Muscle layer of duodenum (tissue), 2 donors: Measurements from ENCODE around the gene PSTPIP2.
"Not testable (repeated sequence)": the region's sequence is repeated elsewhere in the genome, so short reads cannot be mapped to it uniquely, and the experiment has no call there.

ENCODE experiments used
- H3K27ac ChIP-seq: one replicate; pipeline ENCODE4 v1.7.0; 2013; ENCODE audit warnings: mild to moderate bottlenecking, low read length
- H3K27me3 ChIP-seq: one replicate; pipeline ENCODE4 v1.7.0; 2013; ENCODE audit warnings: low read depth, mild to moderate bottlenecking, control low read depth, low read length
- H3K36me3 ChIP-seq, 2 donors: one replicate each; pipeline ENCODE4 v1.7.0; 2013; ENCODE audit warnings: low read length in 2 of 2, control low read depth in 1 of 2, mild to moderate bottlenecking in 1 of 2; ENCODE audit not compliant: insufficient read depth in 2 of 2, control insufficient read depth in 1 of 2
- H3K4me1 ChIP-seq, 2 donors: one replicate each; pipeline ENCODE4 v1.7.0; 2013; ENCODE audit warnings: low read length in 2 of 2, mild to moderate bottlenecking in 2 of 2, control low read depth in 1 of 2, moderate library complexity in 1 of 2; ENCODE audit not compliant: insufficient read depth in 2 of 2, control insufficient read depth in 1 of 2
- H3K4me3 ChIP-seq, 2 donors: one replicate each; pipeline ENCODE4 v1.7.0; 2013; ENCODE audit warnings: low read length in 2 of 2, low read depth in 1 of 2, mild to moderate bottlenecking in 1 of 2
- H3K9me3 ChIP-seq, 2 donors: one replicate each; pipeline ENCODE4 v1.7.0; 2013; ENCODE audit warnings: low read length in 2 of 2, control low read depth in 1 of 2, mild to moderate bottlenecking in 1 of 2; ENCODE audit not compliant: control insufficient read depth in 1 of 2
- donor health status: healthy.

Gene PSTPIP2

DNA sequence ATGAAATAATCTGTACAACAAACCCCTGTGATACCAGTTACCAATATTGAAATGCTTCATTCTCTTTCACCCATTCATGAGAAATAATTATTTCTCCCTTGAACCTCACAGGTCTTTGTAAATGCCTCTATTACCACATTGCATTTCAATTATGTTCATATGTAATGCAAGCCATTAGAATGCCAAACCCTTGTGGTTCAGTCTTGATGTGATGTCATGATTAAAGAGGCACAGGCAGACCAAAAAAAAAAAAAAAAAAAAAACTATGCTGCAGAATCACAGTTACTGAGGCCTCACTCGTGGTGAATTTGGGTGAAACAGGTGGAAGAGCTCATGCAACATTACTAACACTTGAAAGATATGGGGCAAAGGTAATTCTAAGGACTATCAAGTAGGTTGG lies 95.5 kb downstream of the PSTPIP2 start:
- H3K4me3 ChIP-seq, result no peak overlapping the region
- H3K27me3 ChIP-seq, result no peaks in the 10 kb centered on the region
- no peaks in the 10 kb centered on the region for H3K36me3 ChIP-seq
- no peaks in the 10 kb centered on the region for H3K4me1 ChIP-seq
- no peaks in the 10 kb centered on the region for H3K9me3 ChIP-seq
- no peak overlapping the region for H3K27ac ChIP-seq

DNA sequence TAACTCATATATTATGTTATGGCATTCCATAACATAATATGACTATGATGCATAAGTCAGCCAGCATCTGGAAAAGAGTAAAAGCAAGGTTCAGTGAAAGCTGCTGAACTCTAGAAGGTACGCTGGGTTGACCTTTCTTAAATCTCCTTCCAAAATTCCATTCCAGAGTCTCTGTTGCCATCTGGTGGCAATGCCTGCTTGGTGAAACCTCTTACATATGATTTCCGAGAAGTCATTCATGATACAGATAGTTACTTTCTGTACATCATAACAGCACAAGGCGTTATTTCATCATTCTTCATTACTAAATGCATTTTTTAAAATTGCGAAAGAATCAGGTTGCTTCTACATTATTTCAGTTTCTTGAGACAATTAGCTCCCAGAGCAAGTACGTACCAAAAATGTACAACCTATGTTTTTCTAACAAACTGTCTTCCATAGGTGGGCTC lies 97.9 kb downstream of the PSTPIP2 start:
- Histone ChIP-seq H3K27ac (no peak overlapping the region), H3K4me3 (peak overlapping the region in 1 of 2 donors; percentile 19), H3K27me3 (no peaks in the 10 kb centered on the region), H3K4me1 (no peaks in the 10 kb centered on the region), H3K9me3 (no peaks in the 10 kb centered on the region), H3K36me3 (no peaks in the 10 kb centered on the region)

DNA sequence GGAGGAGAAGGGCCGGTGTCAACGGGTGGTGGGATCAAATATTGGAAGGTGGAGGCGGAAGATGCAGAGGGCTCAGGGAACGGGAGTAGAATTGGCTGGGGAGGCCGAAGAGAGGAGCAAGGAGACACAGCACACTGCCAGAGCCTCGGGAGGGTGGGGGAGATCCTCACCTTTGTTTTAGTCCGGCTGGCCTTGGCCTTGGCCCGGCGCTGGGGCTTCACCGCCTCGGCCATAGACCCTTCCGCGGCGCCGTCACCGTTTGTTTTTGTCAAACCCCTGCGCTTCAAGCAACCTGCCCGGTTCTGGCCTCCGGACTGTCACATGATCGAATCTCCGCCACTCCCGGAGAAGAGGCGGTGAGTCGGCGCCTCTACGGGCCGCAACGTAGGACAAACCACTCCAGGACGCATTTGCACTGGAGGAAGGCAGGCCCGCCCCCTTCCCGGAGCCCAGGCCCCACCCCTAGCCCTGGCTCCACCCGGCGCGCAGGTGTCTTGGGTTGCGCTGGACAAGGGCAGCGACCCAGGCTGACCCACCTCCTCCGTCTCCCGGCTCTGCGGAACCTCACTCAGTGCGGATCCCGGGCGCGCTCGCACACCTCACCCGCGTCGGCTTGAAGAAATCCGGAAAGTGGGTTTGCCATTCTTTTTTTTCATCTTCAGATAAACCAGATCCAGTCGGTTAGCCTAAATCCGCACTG lies 104.9 kb downstream of the PSTPIP2 start, which contains the start of gene EPG5:
Gene EPG5, minus strand, starts transcription at position 323 of the 700 bp plus-strand sequence. Its CDS starts 90 bp downstream, at position 233.
- H3K27me3 ChIP-seq, result no peaks in the 10 kb centered on the region
- H3K4me3 ChIP-seq, result peak within 1 kb of the TSS; percentile 91 to 99
- no peaks in the 10 kb centered on the region for H3K9me3 ChIP-seq
- peaks cover 3 to 9% of the 10 kb centered on the region in 2 donors for H3K36me3 ChIP-seq
- H3K4me1 ChIP-seq, result peaks cover 0 to 4% of the 10 kb centered on the region in 2 donors
- H3K27ac ChIP-seq, result peak within 1 kb of the TSS; percentile 74

DNA sequence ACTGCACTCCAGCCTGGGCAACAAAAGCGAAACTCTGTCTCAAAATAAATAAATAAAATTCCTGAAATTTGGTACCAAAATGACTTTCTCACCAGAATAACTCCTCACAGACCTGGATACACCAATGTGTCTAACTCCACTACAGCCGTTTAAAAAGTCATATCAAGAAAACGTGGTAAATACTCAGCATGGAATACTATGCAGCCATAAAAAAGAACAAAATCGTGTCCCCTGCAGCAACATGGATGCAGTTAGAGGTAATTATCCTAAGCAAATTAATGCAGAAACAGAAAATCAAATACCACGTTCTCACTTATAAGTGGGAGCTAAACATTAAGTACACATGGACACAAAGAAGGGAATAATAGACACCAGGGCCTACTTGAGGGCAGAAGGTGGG lies 107.1 kb downstream of the PSTPIP2 start:
- H3K4me1 ChIP-seq, H3K27ac ChIP-seq, H3K4me3 ChIP-seq, H3K27me3 ChIP-seq, H3K9me3 ChIP-seq: not testable (repeated sequence)
- H3K36me3 ChIP-seq, result peaks cover 3 to 14% of the 10 kb centered on the region in 2 donors

DNA sequence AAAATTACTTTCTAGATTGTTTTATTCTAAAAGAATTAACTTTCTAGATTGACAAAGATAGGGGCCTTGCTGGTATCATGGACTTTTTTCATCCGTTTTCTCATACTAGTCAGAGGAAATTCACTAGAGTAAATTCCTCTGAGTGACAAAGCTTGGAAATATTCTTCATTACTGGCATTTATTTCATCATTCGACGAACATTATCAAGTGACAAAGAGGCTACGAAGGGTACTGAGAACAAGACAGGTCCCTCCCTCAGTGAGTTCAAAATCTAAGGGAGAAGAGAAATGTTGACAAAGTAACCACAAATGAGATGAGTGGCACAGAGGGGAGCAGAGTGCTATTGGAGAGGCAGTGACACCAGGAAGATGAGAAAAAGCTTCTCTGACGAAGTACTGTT lies 109.2 kb downstream of the PSTPIP2 start:
- Histone ChIP-seq H3K27ac (no peak overlapping the region), H3K4me3 (no peak overlapping the region), H3K27me3 (no peaks in the 10 kb centered on the region), H3K36me3 (peaks cover 3 to 14% of the 10 kb centered on the region in 2 donors), H3K4me1 (peaks cover 0 to 4% of the 10 kb centered on the region in 2 donors), H3K9me3 (no peaks in the 10 kb centered on the region)

DNA sequence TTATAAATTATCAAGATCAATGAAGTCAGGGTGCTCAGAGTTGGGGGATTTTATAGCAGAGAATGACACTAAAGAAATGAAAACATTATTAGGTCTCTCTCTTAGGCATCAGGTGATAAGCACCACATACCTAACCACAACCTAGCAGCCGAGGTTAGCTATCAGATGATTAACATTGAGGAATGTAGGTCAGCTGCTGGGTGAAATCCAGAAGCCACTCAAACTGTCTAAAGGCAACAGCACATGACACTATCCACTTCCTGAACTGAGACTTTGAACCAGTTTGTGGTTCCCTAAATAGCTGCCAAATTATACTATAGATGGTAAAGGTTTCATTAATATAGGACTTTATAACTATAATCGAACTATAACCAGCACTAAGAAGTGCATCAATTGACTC lies 109.6 kb downstream of the PSTPIP2 start:
- Histone ChIP-seq H3K4me3 (no peak overlapping the region), H3K4me1 (peaks cover 0 to 4% of the 10 kb centered on the region in 2 donors), H3K27ac (no peak overlapping the region), H3K27me3 (no peaks in the 10 kb centered on the region), H3K9me3 (no peaks in the 10 kb centered on the region), H3K36me3 (peaks cover 3 to 14% of the 10 kb centered on the region in 2 donors)

DNA sequence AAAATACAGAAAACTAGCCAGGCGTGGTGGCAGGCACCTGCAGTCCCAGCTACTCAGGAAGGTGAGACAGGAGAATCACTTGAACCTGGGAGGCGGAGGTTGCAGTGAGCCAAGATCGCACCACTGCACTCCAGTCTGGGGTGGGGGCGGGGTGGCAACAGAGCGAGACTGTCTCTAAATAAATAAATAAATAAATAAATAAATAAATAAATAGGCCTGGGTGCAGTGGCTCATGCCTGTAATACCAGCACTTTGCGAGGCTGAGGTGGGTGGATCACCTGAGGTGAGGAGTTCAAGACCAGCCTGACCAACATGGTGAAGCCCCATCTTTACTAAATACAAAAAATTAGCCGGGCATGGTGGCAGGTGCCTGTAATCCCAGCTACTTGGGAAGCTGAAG lies 112.6 kb downstream of the PSTPIP2 start:
- H3K4me3 ChIP-seq, H3K27me3 ChIP-seq, H3K9me3 ChIP-seq, H3K4me1 ChIP-seq, H3K27ac ChIP-seq: not testable (repeated sequence)
- peaks cover 12 to 27% of the 10 kb centered on the region in 2 donors for H3K36me3 ChIP-seq

DNA sequence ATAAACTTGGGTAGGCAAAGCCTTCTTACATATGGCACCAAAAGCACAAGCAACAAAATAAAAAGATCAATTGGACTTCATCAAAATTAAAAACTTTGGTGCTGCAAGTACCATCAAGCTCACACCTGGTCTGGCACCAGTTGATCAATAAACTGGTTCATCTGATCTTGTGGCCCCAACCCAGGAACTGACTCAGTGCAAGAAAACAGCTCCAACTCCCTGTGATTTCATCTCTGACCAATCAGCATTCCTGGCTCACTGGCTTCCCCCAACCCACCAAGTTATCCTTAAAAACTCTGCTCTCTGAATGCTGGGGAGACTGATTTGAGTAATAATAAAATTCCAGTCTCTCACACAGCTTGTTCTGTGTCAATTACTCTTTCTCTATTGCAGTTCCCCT lies 113.3 kb downstream of the PSTPIP2 start:
- no peaks in the 10 kb centered on the region for H3K9me3 ChIP-seq
- H3K4me1 ChIP-seq, result no peaks in the 10 kb centered on the region
- no peaks in the 10 kb centered on the region for H3K27me3 ChIP-seq
- H3K4me3 ChIP-seq, result no peak overlapping the region
- peaks cover 20 to 34% of the 10 kb centered on the region in 2 donors for H3K36me3 ChIP-seq
- no peak overlapping the region for H3K27ac ChIP-seq

DNA sequence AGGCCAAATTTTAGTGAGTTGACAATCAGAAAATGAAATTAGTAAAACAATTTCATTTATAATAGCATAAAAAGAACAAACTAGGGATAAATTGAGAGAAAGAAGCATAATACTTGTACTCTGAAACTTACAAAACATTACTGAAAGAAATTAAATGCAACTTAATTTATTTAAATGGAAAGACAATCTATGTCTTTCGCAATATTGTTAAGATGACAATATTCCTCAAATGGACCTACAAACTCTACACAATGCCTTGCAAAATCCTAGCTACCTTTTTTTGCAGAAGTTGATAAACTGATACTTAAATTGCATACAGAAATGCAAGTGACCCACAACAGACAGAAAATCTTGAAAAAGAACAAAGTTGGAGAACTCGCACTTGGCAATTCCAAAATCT lies 114.0 kb downstream of the PSTPIP2 start:
- Histone ChIP-seq H3K4me1 (no peaks in the 10 kb centered on the region), H3K36me3 (peaks cover 24 to 39% of the 10 kb centered on the region in 2 donors), H3K27ac (no peak overlapping the region), H3K27me3 (no peaks in the 10 kb centered on the region), H3K4me3 (no peak overlapping the region), H3K9me3 (no peaks in the 10 kb centered on the region)

DNA sequence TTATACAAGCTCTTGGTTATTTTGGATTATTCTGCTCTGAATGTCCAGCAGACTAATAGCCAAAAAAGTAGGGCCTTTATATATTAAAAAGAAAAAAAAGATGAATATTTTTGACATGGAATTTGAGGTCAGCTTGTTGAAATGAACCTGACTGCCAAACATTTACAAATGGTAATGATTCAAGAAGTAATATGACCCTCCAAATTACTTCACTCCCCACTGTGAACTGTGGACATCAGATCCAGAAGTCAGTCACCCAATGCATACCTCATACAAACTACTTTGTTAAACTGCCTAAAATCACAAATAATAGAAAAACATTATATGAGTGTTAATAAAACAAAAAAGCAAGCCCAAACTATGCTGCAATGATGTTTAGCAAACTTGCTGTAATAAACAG lies 115.0 kb downstream of the PSTPIP2 start:
- Histone ChIP-seq H3K27ac (no peak overlapping the region), H3K4me3 (no peak overlapping the region), H3K27me3 (no peaks in the 10 kb centered on the region), H3K4me1 (no peaks in the 10 kb centered on the region), H3K36me3 (peaks cover 28 to 41% of the 10 kb centered on the region in 2 donors), H3K9me3 (no peaks in the 10 kb centered on the region)

DNA sequence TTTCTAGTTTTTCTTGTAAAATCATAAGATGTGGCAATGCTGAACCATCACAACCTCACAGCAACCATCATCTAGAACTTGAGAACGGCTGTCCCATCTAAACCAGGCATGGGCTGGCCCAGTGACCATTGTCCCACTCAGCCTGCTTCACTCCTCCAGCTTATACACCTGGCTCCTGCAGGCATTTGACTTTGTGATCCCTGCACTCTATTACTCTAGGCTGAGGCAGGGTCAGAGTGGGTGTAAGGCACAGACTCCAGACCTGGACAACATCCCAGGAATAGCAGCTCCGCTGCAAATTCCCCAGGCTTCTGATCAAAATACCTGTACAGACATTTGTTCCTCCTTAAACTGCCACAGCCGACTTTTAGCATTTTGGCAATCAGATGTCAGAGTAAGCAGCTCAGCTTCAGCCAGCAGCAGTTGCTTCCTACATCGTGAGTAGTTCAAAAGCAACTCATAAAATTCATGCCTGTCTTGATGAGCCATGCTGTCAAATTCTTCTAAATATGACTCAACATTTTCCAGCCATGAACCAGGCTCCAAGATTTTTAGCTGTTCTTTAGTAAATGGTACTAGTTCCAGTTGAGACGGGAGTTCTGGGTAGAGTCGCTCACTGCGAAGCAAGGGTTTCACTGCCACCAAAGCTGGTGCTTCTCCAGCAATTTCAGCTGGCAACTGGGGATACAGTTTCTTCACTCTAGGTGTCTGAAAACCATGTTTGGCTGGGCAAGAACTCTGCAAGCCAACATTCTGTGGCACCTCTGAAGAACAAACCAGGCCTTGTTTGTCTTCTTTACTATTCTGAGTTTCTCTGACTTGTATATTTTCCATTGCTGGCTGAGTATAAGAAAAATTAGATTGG lies 117.8 kb downstream of the PSTPIP2 start:
- Histone ChIP-seq H3K9me3 (no peaks in the 10 kb centered on the region), H3K4me1 (no peaks in the 10 kb centered on the region), H3K27ac (no peak overlapping the region), H3K4me3 (no peak overlapping the region), H3K36me3 (peaks cover 49 to 52% of the 10 kb centered on the region in 2 donors), H3K27me3 (no peaks in the 10 kb centered on the region)
